Neuronal stem cell (in vitro differentiated cells): ENCODE results near the gene CCDC187.
"Not testable (repeated sequence)": the region's sequence is repeated elsewhere in the genome, so short reads cannot be mapped to it uniquely, and the experiment has no call there.

Source experiments
- DNase-seq: peaks from one replicate; pipeline ENCODE4 v3.0.0-alpha.2; 2013; ENCODE audit warnings: low spot score
- H2AFZ ChIP-seq: one replicate; pipeline ENCODE4 v1.6.1; 2013; ENCODE audit warnings: mild to moderate bottlenecking, low read length, inconsistent platforms
- H2AK5ac ChIP-seq: 2 replicates; pipeline ENCODE4 v1.6.1; 2013; ENCODE audit warnings: low read depth, mild to moderate bottlenecking, inconsistent platforms, low read length, moderate library complexity, mixed read lengths
- H2BK120ac ChIP-seq: 2 replicates; pipeline ENCODE4 v1.6.1; 2013; ENCODE audit warnings: low read depth, mild to moderate bottlenecking, inconsistent platforms, low read length, moderate library complexity, mixed read lengths
- H2BK12ac ChIP-seq: one replicate; pipeline ENCODE4 v1.6.1; 2013; ENCODE audit warnings: low read length, inconsistent platforms
- H2BK15ac ChIP-seq: 2 replicates; pipeline ENCODE4 v1.6.1; 2013; ENCODE audit warnings: mild to moderate bottlenecking, low read length, inconsistent platforms, mixed read lengths
- H2BK5ac ChIP-seq: one replicate; pipeline ENCODE4 v1.6.1; 2013; ENCODE audit warnings: inconsistent platforms, mild to moderate bottlenecking, low read length, moderate library complexity
- H3K14ac ChIP-seq: one replicate; pipeline ENCODE4 v1.6.1; 2013; ENCODE audit warnings: low read length, inconsistent platforms
- H3K18ac ChIP-seq: 2 replicates; pipeline ENCODE4 v1.6.1; 2013; ENCODE audit warnings: low read length, inconsistent platforms
- H3K23ac ChIP-seq: 2 replicates; pipeline ENCODE4 v1.6.1; 2013; ENCODE audit warnings: low read depth, mild to moderate bottlenecking, mixed read lengths, low read length, inconsistent platforms; ENCODE audit not compliant: poor library complexity
- H3K27ac ChIP-seq: replicated peaks from 3 replicates; pipeline ENCODE4 v1.5.1; 2013; ENCODE audit warnings: low read length, inconsistent platforms
- H3K27me3 ChIP-seq, 3 experiments: 2 replicates each; pipeline ENCODE4 v1.6.1; 2013; ENCODE audit warnings: low read length in 3 of 3, mild to moderate bottlenecking in 2 of 3, inconsistent platforms in 1 of 3, low read depth in 1 of 3, mixed read lengths in 1 of 3, moderate library complexity in 1 of 3; ENCODE audit not compliant: control insufficient read depth in 3 of 3, insufficient read depth in 3 of 3
- H3K36me3 ChIP-seq, 2 donors: replicated peaks in 1 of 2; 2 replicates each; pipeline ENCODE4 v1.6.1; 2013; ENCODE audit warnings: low read length in 2 of 2; ENCODE audit not compliant: control insufficient read depth in 2 of 2, insufficient read depth in 2 of 2
- H3K4ac ChIP-seq: 2 replicates; pipeline ENCODE4 v1.6.1; 2013; ENCODE audit warnings: inconsistent platforms, mild to moderate bottlenecking, low read length, moderate library complexity
- H3K4me1 ChIP-seq, 2 donors: 1 replicate in 1 of 2; 2 replicates in 1 of 2; pipeline ENCODE4 v1.6.1; 2013; ENCODE audit warnings: low read length in 2 of 2, low read depth in 1 of 2; ENCODE audit not compliant: control insufficient read depth in 2 of 2, insufficient read depth in 1 of 2
- H3K4me2 ChIP-seq: one replicate; pipeline ENCODE4 v1.6.1; 2013; ENCODE audit warnings: mild to moderate bottlenecking, low read length, inconsistent platforms; ENCODE audit not compliant: insufficient read depth, poor library complexity, severe bottlenecking
- H3K4me3 ChIP-seq, 2 donors: 2 replicates each; pipeline ENCODE4 v1.5.1; 2013; ENCODE audit warnings: low read length in 2 of 2, mild to moderate bottlenecking in 2 of 2, inconsistent platforms in 1 of 2, moderate library complexity in 1 of 2
- H3K79me1 ChIP-seq: one replicate; pipeline ENCODE4 v1.6.1; 2013; ENCODE audit warnings: low read depth, mild to moderate bottlenecking, inconsistent platforms, low read length, moderate library complexity
- H3K9ac ChIP-seq: one replicate; pipeline ENCODE4 v1.6.1; 2013; ENCODE audit warnings: mild to moderate bottlenecking, low read depth, low read length, inconsistent platforms; ENCODE audit not compliant: poor library complexity
- H3K9me3 ChIP-seq, 2 donors: replicated peaks in 1 of 2; 2 replicates each; pipeline versions ENCODE3 to v1.6.1; 2013; ENCODE audit warnings: low read length in 2 of 2, mild to moderate bottlenecking in 2 of 2, inconsistent platforms in 1 of 2, low read depth in 1 of 2, mixed read lengths in 1 of 2, moderate library complexity in 1 of 2; ENCODE audit not compliant: control insufficient read depth in 2 of 2, insufficient read depth in 1 of 2
- H4K8ac ChIP-seq: one replicate; pipeline ENCODE4 v1.6.1; 2013; ENCODE audit warnings: low read depth, mild to moderate bottlenecking, inconsistent platforms, low read length, moderate library complexity
- H4K91ac ChIP-seq: one replicate; pipeline ENCODE4 v1.6.1; 2013; ENCODE audit warnings: low read length, low read depth, mild to moderate bottlenecking, inconsistent platforms; ENCODE audit not compliant: poor library complexity
- WGBS, 2 donors: extraction: QIAGEN DNeasy Blood & Tissue Kit; methylation state at CpG; one replicate each; pipeline ENCODE4 v1.1.7; 2013; ENCODE audit warnings: missing lambda C conversion rate in 2 of 2, mixed read lengths in 1 of 2; ENCODE audit not compliant: insufficient read length in 2 of 2, insufficient replicate concordance in 1 of 2; ENCODE audit errors: extremely low coverage in 2 of 2; 5-methylcytosine and 5-hydroxymethylcytosine counted together

Gene CCDC187

GRCh38 chr9:136266641-136267040 lies 37.3 kb downstream of the CCDC187 start:
- H2BK15ac ChIP-seq, DNase-seq, H3K36me3 ChIP-seq, H2BK120ac ChIP-seq, H3K27ac ChIP-seq, H2AFZ ChIP-seq, H3K4me3 ChIP-seq, H3K4ac ChIP-seq, H3K23ac ChIP-seq, H4K8ac ChIP-seq, H3K9ac ChIP-seq, H3K9me3 ChIP-seq, H3K79me1 ChIP-seq, H3K18ac ChIP-seq, H4K91ac ChIP-seq, H2BK12ac ChIP-seq, H3K14ac ChIP-seq, H2BK5ac ChIP-seq, H2AK5ac ChIP-seq, H3K4me2 ChIP-seq: not testable (repeated sequence)
- H3K27me3 ChIP-seq, result peaks cover 0 to 65% (median 0%) of the 10 kb centered on the region in 3 experiments
- peaks cover 16 to 21% of the 10 kb centered on the region in 2 donors for H3K4me1 ChIP-seq
- no CpG with 5 or more reads among the region's 18 CpGs for WGBS, 2 donors

GRCh38 chr9:136265561-136266355 lies 38.1 kb downstream of the CCDC187 start:
- H3K4me2 ChIP-seq, result no peak overlapping the region
- H3K79me1 ChIP-seq, result no peaks in the 10 kb centered on the region
- no peak overlapping the region for H3K27ac ChIP-seq
- H2AFZ ChIP-seq, result no peak overlapping the region
- H3K36me3 ChIP-seq, result no peaks in the 10 kb centered on the region
- no peak overlapping the region for H2BK120ac ChIP-seq
- H3K18ac ChIP-seq, result peak overlapping the region; percentile 68
- no peak for DNase-seq
- H4K91ac ChIP-seq, result no peak overlapping the region
- peak overlapping the region; percentile 51 for H2BK12ac ChIP-seq
- WGBS, 2 donors, result no CpG with 5 or more reads among the region's 17 CpGs
- peak overlapping the region; percentile 20 for H2AK5ac ChIP-seq
- H4K8ac ChIP-seq, result no peak overlapping the region
- H3K14ac ChIP-seq, result no peak overlapping the region
- H3K27me3 ChIP-seq, result peaks cover 0 to 74% (median 0%) of the 10 kb centered on the region in 3 experiments
- peaks cover 16 to 21% of the 10 kb centered on the region in 2 donors for H3K4me1 ChIP-seq
- H3K23ac ChIP-seq, result no peak overlapping the region
- H3K9ac ChIP-seq, result no peak overlapping the region
- H3K4me3 ChIP-seq, result no peak overlapping the region
- no peak overlapping the region for H2BK5ac ChIP-seq
- no peak overlapping the region for H3K4ac ChIP-seq
- no peaks in the 10 kb centered on the region for H3K9me3 ChIP-seq
- no peak overlapping the region for H2BK15ac ChIP-seq

DNA sequence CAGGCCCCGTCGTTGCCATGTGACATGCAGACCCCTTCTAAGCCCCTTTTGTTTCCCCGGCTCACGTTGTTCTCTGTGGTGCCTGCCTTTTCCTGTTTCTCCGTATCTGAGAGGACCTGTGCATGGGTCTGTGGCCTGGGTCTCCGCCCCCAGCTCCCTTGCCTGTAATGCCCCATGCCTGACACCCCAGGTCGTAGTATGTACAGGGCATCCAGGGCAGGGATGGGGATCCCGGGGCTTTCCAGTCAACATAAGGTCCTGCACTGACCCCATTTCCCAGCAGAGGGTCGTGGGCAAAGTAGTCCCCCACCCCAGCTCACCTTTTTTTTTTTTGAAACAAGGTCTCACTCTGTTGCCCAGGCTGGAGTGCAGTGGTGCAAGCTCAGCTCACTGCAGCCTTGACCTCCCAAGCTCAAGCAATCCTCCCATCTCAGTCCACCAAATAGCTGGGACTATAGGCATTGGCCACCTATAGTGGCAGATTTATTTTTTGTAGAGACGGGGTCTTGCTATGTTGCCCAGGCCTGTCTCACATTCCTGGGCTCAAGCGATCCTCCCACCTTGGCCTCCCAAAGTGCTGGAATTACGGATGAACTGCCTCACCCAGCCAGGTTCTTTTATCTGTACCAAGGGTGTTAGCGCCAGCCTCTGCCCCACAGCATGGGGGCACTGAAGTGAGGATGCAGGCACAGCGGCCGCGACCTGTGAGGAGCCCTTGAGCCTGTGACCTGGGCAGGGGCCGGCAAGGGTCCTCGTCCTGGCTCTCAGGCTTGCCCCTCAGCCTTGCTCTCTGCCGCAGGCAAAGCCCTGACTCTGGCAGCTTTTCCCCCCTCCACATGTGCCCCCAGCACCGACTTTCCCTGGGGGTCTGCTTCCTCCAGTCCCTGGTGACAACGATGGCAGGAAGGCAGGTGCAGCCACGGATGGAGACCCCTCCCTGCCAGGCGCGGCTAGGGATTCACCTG lies 39.2 kb downstream of the CCDC187 start:
- Histone ChIP-seq H3K27ac (no peak overlapping the region), H3K4me2 (no peak overlapping the region), H2BK15ac (peak overlapping the region; percentile 76), H3K79me1 (peaks cover 4% of the 10 kb centered on the region), H3K27me3 (peaks cover 0 to 80% (median 0%) of the 10 kb centered on the region in 3 experiments), H2BK12ac (no peak overlapping the region), H3K9ac (no peak overlapping the region), H3K4me3 (no peak overlapping the region), H2AFZ (peak overlapping the region; percentile 76), H3K4ac (no peak overlapping the region), H4K91ac (no peak overlapping the region), H2BK120ac (no peak overlapping the region), H3K18ac (peak overlapping the region; percentile 77), H3K9me3 (no peaks in the 10 kb centered on the region), H3K36me3 (no peaks in the 10 kb centered on the region), H3K14ac (no peak overlapping the region), H3K4me1 (peaks cover 16 to 21% of the 10 kb centered on the region in 2 donors), H4K8ac (no peak overlapping the region), H2AK5ac (peak overlapping the region; percentile 20), H3K23ac (peak overlapping the region; percentile 82), H2BK5ac (peak overlapping the region; percentile 60)
- DNase-seq, result no peak
- no CpG with 5 or more reads among the region's 24 CpGs for WGBS, 2 donors
